ENCODE results near the gene TBX2.

The TBX2 gene

GRCh38 chr17:61400066-61400716 lies 548 bp downstream of the TBX2 start:
- in situ Hi-C loops (cut with HindIII; ENCODE audit: low sequenced_read_pairs): no loop called here

GRCh38 chr17:61400717-61401388 lies 1.2 kb downstream of the TBX2 start:
- in situ Hi-C loops (cut with HindIII; ENCODE audit: low sequenced_read_pairs): no loop called here

GRCh38 chr17:61401389-61402072 lies 1.9 kb downstream of the TBX2 start:
- in situ Hi-C loops (cut with HindIII; ENCODE audit: low sequenced_read_pairs): no loop called here

- in situ Hi-C loops (cut with HindIII; ENCODE audit: low sequenced_read_pairs): no loop called here
Observed at GRCh38 chr17:61402073-61402541, 2.5 kb downstream of the TBX2 start.

GRCh38 chr17:61402978-61403800 lies 3.5 kb downstream of the TBX2 start:
- in situ Hi-C loops (cut with HindIII; ENCODE audit: low sequenced_read_pairs): no loop called here

- in situ Hi-C loops (cut with HindIII; ENCODE audit: low sequenced_read_pairs): no loop called here
Observed at GRCh38 chr17:61403801-61404662, 4.4 kb downstream of the TBX2 start.

GRCh38 chr17:61404663-61404912 lies 4.9 kb downstream of the TBX2 start:
- in situ Hi-C loops (cut with HindIII; ENCODE audit: low sequenced_read_pairs): no loop called here

- in situ Hi-C loops (cut with HindIII; ENCODE audit: low sequenced_read_pairs): no loop called here
Observed at GRCh38 chr17:61404913-61405685, 5.5 kb downstream of the TBX2 start.

- in situ Hi-C loops (cut with HindIII; ENCODE audit: low sequenced_read_pairs): no loop called here
Observed at GRCh38 chr17:61405686-61406536, 6.3 kb downstream of the TBX2 start.

GRCh38 chr17:61406537-61406845 lies 6.8 kb downstream of the TBX2 start:
- in situ Hi-C loops (cut with HindIII; ENCODE audit: low sequenced_read_pairs): no loop called here

- in situ Hi-C loops (cut with HindIII; ENCODE audit: low sequenced_read_pairs): no loop called here
Observed at GRCh38 chr17:61406971-61407911, 7.6 kb downstream of the TBX2 start.

GRCh38 chr17:61408151-61409041 lies 8.8 kb downstream of the TBX2 start:
- in situ Hi-C loops (cut with HindIII; ENCODE audit: low sequenced_read_pairs): no loop called here

GRCh38 chr17:61409301-61410112 lies 9.9 kb downstream of the TBX2 start:
- in situ Hi-C loops (cut with HindIII; ENCODE audit: low sequenced_read_pairs): no loop called here

GRCh38 chr17:61410141-61411010 lies 10.7 kb downstream of the TBX2 start:
- in situ Hi-C loops (cut with HindIII; ENCODE audit: low sequenced_read_pairs): no loop called here

- in situ Hi-C loops (cut with HindIII; ENCODE audit: low sequenced_read_pairs): no loop called here
Observed at GRCh38 chr17:61411011-61411260, 11.3 kb downstream of the TBX2 start.
